WERI-Rb-1 (cell line): Measurements from ENCODE around the gene MYCBP.

ENCODE experiments used
- DNase-seq: peaks from one replicate; pipeline ENCODE4 v3.0.0-alpha.2; 2020
- H3K27ac ChIP-seq: fragments of 250-450 bp; sonication (Bioruptor Pico); 2 replicates; pipeline ENCODE4 v1.5.1; 2020; ENCODE audit warnings: mild to moderate bottlenecking, moderate library complexity
- H3K27me3 ChIP-seq: fragments of 250-450 bp; sonication (Bioruptor Pico); 2 replicates; pipeline ENCODE4 v1.5.1; 2021; ENCODE audit warnings: mild to moderate bottlenecking, low read depth, moderate library complexity; ENCODE audit not compliant: insufficient read depth, severe bottlenecking
- H3K36me3 ChIP-seq: fragments of 250-450 bp; sonication (Bioruptor Pico); 2 replicates; pipeline ENCODE4 v1.5.1; 2020; ENCODE audit warnings: mild to moderate bottlenecking, moderate library complexity
- H3K4me3 ChIP-seq: 2 replicates; pipeline ENCODE4 v1.5.1; 2011; ENCODE audit warnings: low read depth, mild to moderate bottlenecking, control low read depth, low read length
- H3K9me3 ChIP-seq: fragments of 250-450 bp; sonication (Bioruptor Pico); 2 replicates; pipeline ENCODE4 v1.5.1; 2021; ENCODE audit warnings: mild to moderate bottlenecking, moderate library complexity; ENCODE audit not compliant: severe bottlenecking
- TF ChIP-seq, protein P1 (sequence below): IDR thresholded peaks from 2 replicates; pipeline ENCODE4 v1.5.1; 2011; ENCODE audit warnings: low read depth, mild to moderate bottlenecking, control low read depth, inconsistent platforms, low read length

Gene MYCBP

DNA sequence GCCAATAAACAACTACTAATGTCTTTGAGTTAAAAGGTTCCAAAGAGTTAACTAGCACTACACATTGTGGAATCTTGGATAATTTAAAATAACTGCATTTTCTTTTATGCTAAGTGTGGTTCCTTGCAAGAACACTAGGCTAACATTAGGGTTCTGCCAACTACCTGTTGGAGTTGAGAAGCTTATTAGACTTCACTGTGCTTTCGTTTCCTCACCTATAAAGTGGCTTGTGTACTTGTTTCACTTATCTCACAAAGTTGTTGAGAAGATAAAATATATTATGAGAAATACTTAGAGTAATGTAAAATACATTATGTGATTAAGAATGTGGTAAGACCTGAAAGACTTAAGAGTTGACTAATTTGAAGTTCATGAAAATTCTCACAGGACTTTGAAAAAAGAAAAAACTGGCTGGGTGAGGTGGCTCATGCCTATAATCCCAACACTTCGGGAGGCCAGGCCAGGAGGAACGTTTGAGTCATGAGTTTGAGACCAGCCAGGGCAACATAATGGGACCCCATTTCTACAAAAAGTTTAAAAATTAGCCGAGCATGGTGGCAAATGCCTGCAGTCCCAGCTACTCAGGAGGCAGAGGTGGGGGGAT is 7.9 kb downstream of the MYCBP start:
- no peaks in the 10 kb centered on the region for H3K9me3 ChIP-seq
- no peak for DNase-seq
- H3K4me3 ChIP-seq, result no peak overlapping the region
- H3K36me3 ChIP-seq, result peaks cover 13% of the 10 kb centered on the region
- TF ChIP-seq, protein P1, sequence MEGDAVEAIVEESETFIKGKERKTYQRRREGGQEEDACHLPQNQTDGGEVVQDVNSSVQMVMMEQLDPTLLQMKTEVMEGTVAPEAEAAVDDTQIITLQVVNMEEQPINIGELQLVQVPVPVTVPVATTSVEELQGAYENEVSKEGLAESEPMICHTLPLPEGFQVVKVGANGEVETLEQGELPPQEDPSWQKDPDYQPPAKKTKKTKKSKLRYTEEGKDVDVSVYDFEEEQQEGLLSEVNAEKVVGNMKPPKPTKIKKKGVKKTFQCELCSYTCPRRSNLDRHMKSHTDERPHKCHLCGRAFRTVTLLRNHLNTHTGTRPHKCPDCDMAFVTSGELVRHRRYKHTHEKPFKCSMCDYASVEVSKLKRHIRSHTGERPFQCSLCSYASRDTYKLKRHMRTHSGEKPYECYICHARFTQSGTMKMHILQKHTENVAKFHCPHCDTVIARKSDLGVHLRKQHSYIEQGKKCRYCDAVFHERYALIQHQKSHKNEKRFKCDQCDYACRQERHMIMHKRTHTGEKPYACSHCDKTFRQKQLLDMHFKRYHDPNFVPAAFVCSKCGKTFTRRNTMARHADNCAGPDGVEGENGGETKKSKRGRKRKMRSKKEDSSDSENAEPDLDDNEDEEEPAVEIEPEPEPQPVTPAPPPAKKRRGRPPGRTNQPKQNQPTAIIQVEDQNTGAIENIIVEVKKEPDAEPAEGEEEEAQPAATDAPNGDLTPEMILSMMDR, result no peak
- H3K27me3 ChIP-seq, result no peaks in the 10 kb centered on the region
- H3K27ac ChIP-seq, result no peak overlapping the region

DNA sequence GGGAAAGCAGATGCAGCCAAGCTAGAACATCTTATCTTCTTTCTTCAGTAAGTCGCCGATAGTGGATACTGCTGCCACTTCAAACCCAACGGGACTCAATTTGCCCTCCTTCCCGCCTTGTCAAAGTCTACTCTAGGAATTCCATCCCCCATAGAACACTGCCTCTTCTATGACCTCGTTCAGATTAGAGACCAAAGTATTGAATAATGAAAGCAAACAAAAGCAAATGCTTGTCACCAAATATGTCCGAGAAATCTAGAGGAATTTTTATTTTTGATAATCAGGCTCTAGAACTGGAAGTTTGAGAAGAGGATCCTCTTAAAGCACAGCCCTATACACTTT is 12.7 kb downstream of the MYCBP start:
- Histone ChIP-seq H3K36me3 (peaks cover 7% of the 10 kb centered on the region), H3K9me3 (no peaks in the 10 kb centered on the region), H3K4me3 (peak overlapping the region; percentile 70), H3K27ac (peak overlapping the region; percentile 63), H3K27me3 (no peaks in the 10 kb centered on the region)
- DNase-seq, result no peak
- TF ChIP-seq, protein P1, result no peak

DNA sequence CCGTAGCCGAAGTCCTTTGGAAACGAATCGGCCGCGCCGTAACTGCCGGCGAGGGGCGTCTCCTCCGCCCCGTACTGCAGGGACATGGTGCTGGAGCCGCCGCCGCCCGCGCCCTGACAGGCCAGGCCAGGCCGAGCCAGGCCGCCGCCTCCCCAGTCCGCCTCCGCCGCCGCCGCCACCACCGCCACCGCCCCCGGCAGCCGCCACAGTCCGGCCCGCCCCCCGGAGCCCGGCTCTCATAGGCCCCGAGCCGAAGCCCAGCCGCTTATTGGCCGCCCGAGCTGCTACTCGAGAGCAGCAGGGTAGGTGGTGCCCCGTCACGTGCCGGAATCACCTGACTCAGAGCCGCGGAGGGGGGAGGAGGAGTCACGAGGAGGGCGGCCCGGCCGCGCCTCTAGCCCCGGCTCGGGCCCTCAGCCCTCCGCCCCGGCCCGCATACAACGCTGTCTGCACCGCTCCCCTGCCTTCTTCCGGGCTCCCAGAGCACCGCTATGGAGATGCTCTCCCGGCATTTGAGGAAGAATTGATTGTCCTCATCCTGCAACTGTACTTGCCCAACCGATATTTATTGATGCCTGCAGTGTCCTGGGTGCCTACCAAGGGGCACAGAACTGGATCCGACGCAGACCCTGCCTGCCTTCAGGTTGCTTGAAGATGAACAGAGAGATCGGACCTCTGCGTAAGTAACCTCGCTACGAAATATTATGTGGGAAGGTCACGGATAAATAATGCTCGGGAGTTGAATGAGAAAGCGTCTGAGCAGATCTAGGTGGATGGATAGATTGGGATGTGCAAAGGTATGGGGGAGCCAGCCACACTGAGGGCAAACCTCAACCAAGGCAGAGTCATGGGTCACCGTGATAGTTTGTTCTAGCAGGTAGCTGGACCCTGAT is 13.3 kb downstream of the MYCBP start, which contains the start of gene RRAGC:
TSS of gene RRAGC (minus strand) at position 212 of the 893 bp plus-strand sequence. CDS start at position 86, 126 bp downstream.
- peak; percentile 99 for DNase-seq
- Histone ChIP-seq H3K27me3 (no peaks in the 10 kb centered on the region), H3K4me3 (peak within 1 kb of the TSS; percentile 78), H3K36me3 (peaks cover 10% of the 10 kb centered on the region), H3K9me3 (no peaks in the 10 kb centered on the region), H3K27ac (peak within 1 kb of the TSS; percentile 63)
- TF ChIP-seq, protein P1, result no peak

DNA sequence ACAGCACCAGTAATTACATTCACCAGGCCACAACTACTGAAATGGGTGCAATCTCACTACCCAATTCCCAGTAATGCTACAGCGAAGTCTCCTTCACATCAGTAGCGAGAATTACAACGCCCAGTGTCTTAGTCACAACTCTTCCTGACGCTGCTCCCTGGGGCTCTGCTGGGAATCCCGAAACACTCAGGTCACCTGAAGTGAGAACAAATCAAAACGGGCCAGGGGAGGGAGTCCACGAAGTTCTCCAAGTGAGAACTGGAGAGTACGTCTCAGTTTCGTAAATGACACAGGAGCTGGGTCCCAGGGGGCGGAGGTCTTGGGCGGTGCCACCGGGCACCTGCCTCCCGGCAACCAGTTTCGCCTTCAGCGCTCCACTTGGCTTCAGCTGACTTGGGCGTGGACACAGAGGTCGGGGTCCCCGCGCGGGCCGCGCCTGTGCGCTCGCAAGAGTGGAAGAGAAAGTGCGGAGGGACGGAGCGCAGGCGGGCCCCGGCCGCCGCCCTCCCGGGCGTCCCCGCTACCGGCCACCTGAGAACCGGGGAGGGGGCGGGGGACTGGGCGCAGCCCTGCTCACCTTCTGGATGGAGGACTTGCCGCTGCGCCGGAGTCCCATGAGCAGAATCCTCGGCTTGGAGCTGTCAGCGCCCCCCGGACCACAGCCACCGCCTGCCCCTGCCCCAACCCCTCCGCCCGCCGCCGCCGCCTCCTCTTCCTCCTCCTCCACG is 14.2 kb downstream of the MYCBP start:
- Histone ChIP-seq H3K4me3 (peak overlapping the region; percentile 78), H3K36me3 (peaks cover 13% of the 10 kb centered on the region), H3K9me3 (no peaks in the 10 kb centered on the region), H3K27me3 (no peaks in the 10 kb centered on the region), H3K27ac (peak overlapping the region; percentile 40)
- TF ChIP-seq, protein P1, result no peak
- peak; percentile 22 for DNase-seq

DNA sequence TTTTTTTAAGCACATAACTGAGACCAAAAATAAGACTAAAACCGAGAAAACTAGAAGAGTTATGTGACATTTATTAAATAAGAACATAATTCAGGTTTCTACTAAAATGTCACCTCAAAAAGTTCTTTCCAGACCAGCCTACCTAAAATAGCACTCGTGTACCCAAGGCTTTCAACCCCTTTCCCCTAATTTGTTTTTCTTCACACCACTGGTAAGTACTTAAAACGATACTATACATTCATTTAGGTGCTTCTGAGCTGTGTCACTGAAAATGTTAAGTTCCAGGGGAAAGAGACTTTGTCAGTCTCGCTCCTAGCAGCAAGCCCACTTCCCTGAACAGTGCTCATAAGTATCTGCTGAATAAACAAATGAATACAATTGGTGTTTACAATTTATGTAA is 20.4 kb downstream of the MYCBP start:
- no peak for DNase-seq
- peaks cover 50% of the 10 kb centered on the region for H3K36me3 ChIP-seq
- TF ChIP-seq, protein P1, result no peak
- H3K9me3 ChIP-seq, result no peaks in the 10 kb centered on the region
- no peaks in the 10 kb centered on the region for H3K27me3 ChIP-seq
- no peak overlapping the region for H3K27ac ChIP-seq
- H3K4me3 ChIP-seq, result no peak overlapping the region
